HG03354 (cell line): ENCODE results near the gene RXRB.

ENCODE experiments used
- ATAC-seq: cut with Tn5 transposase; IDR thresholded peaks from one replicate; pipeline ENCODE4 v1.9.1; 2021; ENCODE audit warnings: mild to moderate bottlenecking; ENCODE audit not compliant: unreplicated experiment, poor library complexity, severe bottlenecking

RXRB gene

DNA sequence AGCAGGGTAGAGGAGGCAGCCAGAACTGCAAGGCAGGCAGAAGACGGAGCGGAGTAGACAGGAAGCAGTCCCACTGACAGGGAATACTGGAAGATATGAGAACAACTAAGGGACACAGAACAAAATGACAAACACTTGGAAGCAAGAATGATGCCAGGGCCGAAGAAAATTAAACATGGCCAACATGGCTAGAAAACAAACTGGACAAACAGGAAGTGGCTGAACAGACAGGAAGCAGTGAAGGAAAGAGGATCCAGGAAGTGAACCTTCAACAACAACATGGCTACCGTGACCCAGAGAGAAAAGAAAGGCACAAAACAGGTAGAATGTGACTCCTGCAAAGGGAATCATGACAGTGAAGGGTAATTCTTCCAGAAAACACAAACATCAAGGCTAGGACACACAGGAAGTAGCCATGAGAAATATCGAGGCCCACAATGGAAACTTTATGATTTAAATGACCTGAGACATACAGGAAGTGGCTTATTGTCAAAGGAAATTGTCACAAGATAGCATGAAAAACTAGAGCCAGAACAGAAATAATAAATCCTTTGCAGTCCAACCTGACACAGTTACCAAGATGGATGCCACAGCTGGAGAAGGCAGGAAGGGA is 17.3 kb downstream of the RXRB start:
- ATAC-seq = no peak

DNA sequence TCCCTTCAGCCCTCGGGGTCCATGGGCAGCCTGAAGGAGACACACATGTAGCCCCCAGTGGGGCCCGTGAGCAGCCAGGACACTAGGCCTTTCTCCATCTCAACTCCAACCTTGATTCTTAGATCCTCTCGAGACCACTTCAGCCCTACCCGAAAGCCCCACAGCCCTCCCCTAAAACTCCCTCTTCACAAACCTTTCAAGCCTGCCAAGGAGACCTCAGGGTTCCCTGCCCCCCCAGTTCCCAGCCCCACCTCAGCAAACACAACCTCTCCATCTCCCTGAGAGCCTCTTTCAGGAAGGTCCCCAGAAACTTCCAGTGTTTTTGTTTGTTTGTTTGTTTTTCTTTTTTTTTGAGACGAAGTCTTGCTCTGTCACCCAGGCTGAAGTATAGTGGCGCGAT is 19.3 kb downstream of the RXRB start:
- ATAC-seq = no peak

DNA sequence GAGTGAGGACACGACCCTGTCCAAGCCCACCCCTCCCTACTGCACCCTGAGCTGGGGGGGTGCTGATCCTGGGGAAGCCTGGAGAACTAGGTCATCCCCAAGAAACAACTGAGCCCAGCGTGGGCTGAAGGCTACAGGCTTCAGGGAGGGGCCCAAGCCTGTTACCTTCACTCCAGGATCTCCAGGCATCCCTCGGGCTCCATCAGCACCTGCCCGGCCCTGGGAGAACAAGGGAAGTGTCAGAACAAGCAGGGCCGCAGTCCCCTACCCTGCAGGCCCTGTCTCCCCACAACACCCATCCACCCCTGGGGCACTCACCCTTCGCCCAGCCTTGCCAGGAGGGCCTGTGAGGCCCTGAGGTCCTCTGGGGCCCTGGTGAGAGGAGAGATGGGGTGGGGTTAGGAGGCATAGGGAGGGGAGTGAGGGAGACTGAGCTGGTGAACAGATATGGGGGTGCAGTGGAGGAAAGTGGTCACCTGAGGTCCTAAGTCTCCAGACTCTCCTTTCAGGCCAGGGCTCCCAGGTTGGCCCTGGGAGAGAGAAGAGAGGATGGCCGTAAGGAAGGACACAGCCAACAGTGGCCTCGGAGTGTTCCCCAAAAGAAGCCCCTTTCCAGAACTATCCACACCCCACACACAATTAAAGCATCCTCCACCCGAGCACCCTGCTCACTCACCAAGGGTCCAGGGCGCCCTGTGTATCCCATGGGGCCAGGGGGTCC is 21.6 kb downstream of the RXRB start:
- ATAC-seq = no peak

DNA sequence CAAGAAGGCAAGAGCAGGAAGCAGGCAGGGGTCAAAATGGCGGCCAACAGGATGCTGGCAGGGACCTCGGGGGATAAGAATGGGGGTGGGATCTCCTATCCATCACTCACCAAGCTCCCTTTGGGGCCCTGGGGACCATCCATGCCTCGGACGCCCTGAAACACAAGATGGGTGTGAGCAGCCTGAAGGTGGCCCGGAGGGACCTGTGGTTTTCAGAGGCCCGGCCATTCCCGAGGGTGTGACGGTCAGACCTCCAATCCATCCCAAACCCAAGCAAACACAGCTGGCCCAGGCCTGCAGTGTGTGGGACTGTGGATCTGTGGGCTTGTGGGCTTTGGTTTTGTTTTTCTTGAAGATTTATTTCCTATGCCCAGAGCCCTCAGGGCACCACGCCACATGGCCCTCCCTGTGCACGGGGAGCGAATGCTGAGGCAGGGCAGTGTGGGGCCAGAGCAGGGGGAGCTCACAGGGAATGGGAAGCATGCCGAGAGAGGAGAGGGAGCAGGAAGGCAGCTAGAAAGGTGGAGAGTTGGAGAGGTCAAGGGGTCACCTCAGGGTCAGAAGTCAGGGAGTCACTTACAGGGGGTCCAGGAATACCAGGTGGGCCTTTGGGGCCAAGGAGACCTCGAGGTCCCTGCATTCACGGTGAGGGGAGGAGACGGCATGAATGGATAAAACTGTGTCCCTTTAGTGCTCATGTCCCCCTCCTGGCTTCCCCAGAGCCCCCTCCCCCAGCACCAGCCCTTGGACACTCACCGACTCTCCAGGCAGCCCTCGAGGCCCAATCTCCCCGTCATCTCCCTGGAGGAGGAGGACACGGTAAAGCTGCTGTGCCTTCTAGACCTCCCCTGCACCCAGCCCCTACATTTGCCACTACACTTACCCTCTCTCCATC is 22.7 kb downstream of the RXRB start:
- no peak for ATAC-seq

DNA sequence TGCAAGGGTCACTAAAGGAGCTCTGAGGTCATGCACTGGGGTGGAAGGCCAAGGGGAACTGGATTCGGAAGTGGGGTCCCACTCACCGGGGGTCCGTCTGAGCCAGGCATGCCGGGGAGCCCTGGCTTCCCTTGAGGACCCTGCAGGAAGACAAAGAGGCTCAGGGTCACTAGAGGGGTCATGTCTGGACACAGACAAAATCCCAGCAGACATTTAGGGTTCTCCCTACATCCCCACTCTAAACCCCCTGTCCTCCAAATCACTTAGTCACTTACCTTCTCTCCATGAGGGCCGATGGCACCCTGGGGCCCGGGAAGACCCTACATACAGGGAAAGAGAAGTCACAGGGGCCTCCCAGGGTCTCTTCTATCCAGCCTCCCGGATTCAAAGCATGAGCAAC is 23.6 kb downstream of the RXRB start:
- ATAC-seq = no peak

DNA sequence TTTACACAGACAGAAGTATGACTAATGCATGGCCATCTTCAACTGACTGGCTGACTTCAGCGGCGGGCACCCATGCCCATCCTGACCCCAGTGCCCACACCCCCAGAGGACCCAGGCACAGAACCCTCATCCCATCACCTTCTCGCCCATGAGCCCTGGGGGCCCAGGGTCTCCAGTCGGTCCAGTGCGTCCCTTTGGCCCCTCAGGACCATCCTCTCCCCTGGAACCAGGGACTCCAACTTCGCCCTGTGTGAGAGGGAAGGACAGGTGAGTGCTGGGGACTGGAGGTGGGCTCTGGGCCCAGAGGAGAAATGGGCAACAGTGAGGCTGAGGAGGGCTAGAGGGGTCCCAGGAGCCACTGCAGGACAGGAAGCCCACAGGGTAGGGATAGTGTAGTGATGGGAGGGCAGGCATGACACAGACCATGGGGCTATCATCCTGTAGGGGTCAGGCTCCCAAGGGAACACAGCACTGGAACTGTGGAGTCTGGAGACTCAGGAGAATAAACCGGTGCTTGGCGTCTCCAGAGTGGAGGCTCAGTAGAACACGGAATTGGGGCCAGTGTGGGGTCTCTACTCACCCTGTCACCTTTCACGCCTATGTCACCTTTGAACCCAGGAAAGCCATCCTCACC is 24.9 kb downstream of the RXRB start:
- ATAC-seq = no peak

DNA sequence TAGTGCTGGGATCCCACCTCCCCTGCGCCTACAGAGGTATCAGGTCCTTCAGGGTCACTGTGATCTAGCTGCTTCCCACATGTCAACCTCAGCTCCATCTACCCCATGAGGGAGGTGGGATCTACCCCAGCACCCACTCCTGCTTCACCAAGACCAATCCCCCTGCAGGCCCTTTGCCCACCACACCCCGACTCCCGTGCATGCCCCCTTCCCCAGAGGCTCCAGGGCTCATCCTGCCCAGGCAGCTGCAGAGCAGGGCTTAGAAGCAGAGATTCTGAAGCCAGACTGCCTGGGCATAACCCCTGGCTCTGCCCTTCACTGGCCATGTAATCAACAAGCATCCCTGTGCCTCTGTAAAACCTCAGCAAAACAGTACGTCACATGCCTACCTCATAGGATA is 25.7 kb downstream of the RXRB start:
- no peak for ATAC-seq

DNA sequence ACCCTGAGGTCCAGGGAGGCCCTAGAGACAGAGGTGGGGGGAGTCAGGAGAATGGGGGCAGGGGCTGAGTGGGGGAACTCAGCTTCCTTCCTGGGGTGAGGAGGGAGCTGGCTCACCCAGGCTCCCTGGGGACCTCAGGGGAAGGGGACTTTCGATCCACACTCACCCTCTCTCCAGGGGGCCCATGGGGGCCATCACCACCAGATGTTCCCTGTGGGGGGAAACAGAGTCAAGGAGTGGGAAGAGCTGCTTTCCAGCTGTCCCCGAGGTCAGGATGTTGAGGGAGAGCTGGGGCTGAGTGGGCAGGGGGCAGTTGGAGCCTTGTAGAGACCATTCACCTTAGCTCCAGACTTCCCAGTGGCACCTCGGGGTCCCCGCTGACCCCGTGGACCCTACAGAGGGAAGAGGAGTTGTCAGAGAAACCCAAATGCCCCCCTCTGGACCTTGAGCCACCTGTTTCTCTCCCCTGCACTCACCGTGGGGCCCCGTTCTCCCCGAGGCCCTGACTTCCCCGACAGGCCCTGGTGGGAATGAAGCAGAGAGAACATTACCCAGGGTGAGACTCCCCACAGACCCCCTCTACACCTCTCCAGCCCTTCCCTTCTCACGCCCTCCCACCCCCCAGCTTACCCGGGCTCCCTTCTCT is 26.8 kb downstream of the RXRB start:
- no peak for ATAC-seq

DNA sequence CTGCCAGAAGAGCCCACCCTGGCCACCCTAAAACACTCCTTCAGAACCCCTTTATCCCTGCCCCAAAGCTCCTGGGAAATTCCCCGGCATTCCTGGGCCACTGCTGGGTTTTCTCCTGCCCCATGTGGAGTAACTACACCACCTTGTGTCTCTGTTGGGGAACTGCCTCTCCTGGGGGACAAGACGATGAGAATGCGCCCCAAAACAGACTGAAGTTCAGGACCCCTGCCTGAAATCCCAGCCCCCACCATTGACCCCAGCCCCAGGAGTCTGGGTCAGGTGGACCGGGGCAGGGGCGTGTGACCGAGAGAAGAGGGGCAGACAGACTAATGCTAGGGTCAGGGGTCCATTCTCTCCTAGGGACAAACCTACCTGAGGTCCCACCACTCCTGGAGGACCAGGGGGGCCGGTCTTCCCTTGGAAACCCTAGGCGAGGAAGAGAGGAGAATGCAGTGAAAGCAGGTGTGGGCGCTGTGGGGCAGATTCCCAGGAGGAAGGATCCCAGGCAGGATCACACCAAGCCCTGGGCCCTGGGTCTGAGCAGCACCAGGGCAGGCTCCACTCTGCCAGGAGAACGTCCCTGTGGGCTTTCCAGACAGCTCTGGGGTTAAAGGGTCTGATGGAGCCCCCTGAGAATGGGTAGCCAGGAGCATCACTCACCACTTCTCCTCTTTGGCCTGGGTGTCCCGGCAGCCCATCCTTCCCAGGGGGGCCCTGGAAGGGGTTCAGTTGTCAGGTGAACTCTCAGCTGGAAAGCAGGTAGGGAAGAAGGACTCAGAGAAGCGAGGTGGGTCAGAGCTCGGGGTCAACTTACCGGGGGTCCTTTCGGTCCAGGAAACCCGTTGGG is 27.6 kb downstream of the RXRB start:
- no peak for ATAC-seq

DNA sequence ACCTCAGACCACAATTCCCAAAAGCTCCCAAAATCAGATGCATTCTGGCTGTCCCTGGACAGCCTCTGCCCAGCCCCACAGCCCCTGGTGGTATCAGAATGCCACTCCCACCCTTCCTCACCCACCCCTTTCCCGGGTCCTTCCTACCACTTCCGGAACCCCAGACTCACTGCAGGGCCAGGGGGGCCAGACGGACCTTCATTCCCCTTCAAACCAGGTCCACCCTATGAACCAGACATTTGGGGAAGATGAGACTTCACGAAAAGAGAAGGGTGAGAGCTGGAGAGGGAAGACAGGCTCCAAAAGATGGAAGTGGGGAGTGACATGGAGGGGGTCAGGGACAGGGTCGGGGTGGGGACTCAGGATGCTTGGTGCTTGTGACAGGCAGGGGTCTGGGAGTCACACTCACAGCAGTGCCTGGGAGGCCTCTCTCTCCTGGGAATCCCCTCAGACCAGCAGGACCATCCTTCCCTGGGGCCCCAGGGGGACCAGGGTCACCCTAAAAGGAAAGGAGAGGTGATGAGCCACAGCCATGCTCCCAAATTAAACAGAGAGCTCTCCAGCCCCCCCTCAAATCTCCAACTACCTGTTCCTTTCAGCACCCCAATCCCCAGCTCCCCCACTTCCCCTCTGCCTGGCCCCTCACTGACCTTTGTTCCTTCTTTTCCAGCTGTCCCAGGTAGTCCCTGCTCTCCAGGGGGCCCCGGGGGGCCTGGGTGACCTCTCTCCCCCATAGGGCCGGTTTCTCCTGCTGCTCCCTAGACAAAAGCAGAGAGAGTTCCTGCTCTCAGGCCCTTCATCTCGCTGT is 28.4 kb downstream of the RXRB start:
- ATAC-seq = no peak

DNA sequence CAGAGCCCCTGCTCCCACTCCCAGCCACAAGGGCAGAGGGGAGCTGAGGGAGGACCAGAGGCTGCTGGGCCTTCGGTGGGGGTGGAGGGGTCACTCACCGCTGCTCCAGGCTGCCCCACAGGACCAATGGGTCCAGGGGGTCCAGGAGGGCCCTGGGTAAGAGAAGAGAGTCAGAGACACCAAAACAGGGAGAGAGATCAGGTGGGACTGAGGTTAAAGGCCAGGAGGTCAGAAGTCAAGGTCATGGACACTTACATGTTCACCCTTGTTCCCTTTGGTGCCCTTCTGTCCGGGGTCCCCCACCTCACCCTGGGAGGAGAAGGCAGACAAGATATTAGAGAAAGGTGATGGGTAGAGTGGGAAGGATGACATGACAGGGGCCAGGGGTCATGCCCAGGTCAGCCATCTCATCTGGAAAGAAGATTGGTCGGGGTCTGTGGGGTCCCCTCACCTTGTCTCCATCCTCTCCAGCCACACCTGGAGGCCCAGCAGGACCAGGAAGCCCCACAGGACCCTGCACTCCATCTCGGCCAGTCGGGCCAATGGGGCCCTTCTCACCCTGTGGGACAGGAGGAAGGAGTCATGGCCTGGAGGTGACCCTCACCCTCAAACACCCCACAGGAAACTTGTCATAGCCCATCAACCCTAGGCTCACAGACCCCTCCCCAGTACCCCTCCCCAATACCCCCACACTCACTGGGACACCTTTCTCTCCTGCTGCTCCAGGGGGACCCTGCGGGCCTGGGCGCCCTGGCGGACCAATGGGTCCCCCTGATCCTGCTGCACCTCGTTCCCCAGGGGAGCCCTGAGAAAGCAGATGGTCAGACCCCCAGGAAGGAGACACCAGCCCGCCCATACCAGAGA is 29.2 kb downstream of the RXRB start:
- ATAC-seq = no peak

DNA sequence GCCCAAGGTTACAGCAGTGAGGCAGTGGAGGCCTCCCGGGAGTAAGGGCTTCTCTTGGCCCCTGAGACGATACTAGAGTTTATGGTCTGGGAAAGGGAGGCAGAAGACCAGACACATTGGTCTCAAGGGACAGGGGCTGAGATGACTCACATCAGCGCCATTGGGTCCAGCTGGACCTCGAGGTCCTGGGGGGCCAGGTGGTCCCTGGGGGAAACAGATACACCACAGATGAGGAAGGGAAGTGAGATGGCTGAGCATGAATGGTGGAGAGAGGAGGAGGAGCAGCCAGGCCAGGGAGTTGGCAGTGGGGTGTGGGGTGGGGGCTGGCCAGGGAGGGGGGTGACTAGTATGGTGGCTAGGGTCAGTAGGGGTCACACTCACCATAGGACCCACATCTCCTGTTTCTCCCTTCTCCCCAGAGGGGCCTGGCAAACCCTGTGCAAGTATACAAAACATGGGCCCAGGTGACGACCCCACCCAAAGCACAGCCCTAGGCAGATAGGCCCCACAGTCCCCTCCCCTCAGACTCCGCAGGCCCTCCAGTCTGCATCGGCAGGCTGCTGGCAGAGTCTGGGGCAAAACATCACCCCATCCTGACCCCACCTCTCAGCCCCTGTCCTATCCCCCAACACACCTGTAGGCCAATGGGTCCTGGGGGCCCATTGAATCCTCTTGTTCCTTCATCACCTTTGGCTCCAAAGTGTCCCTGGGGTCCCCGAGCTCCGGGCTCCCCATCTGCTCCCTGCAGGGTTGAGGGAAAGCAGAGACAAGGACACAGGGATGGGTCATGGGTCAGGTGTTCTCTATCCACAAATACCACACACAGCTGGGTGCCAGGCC is 30.1 kb downstream of the RXRB start:
- peak; percentile 51 for ATAC-seq

DNA sequence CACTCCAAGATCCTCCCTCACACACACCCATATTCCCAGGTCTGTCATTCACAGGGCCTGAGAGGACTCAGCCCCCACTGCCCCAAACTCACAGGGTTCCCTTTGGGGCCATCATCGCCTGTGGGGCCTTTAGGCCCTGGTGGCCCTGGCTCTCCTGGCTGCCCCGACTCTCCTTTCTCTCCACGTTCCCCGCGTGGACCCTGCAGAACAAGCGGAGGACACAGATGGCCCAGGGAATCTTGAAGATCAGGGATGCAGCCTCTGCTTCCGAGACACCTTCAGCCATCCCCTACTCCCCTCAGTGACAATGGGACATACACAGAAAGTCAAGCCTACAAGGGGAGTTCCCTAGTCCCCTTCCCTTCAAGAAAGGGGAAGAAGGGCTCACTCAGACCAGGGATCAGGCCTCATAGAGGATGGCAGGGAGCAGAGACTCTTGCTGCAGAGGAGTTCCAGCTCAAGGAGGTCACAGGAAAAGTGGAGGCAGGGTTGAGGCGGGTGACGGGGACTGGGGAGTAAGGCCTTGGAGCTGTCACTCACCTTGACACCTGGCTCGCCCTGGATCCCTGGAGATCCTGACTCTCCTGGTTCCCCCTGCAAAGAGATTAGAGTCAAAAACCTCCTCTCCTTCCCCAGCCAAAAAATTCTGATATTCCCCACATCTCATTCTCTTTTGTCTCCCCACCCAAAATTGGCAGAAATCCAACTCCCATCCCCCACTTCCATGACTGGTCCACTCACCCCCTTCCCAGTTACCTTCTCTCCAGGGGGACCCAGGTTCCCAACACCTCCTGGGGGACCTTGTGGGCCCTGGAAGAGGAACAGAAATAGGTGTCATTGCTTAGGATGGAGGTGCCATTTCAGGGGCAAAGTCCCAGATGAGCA is 30.9 kb downstream of the RXRB start:
- ATAC-seq = no peak

DNA sequence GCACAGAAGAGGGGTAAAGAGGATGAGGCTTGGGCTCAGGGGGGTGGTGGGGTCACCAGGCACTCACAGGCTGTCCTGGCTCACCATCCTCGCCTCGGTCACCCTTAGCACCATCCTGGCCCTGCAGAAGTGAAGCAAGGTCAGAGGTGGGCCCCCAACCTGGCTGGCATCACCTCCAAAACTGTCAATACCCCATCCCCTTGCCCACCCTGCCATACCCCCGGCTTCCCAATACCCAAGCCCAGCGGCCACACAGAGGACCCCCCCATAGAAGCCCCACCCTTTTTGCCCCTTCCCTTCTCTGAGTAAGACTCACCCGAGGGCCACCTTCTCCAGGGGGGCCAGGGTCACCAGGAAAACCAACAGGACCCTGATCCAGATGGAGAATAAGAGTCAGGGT is 31.8 kb downstream of the RXRB start:
- ATAC-seq = no peak

DNA sequence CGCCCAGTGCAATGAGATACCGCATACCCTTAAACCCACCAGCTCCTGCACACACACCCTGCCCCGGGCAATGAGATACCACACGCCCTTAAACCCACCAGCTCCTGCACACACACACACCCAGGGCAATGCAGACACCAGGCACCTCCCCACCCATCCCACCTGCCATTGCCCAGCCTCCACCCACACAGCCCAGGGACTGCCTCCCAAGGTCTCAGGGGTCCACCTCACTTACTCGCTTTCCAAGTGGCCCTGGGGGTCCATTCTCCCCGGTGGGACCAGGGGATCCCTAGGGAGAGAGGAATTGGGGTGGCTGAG is 32.2 kb downstream of the RXRB start:
- no peak for ATAC-seq
